Left renal pelvis (tissue), 4 donors: ENCODE measurements around the gene KCNN1. TPM values are rescaled to one million over a fixed set of nuclear protein-coding genes. Genes with fewer than 3 reads are reported as not detected.
"Not testable (repeated sequence)": the region's sequence is repeated elsewhere in the genome, so short reads cannot be mapped to it uniquely, and the experiment has no call there.

Experiments
- DNase-seq, 4 donors: peaks; one replicate each; pipeline ENCODE4 v3.0.0-alpha.2; 2013; ENCODE audit warnings: low read depth in 4 of 4, low spot score in 3 of 4
- polyA plus RNA-seq, 4 donors: library from polyadenylated mRNA; unstranded; fragments of 120-200 nt; gene quantifications; one replicate each; pipeline ENCODE4 v1.2.1, GENCODE V29; 2013; ENCODE audit not compliant: insufficient read length in 4 of 4

KCNN1 gene
- polyA plus RNA-seq, 4 donors, result 3.6 to 7.3 (median 5.4) TPM

DNA sequence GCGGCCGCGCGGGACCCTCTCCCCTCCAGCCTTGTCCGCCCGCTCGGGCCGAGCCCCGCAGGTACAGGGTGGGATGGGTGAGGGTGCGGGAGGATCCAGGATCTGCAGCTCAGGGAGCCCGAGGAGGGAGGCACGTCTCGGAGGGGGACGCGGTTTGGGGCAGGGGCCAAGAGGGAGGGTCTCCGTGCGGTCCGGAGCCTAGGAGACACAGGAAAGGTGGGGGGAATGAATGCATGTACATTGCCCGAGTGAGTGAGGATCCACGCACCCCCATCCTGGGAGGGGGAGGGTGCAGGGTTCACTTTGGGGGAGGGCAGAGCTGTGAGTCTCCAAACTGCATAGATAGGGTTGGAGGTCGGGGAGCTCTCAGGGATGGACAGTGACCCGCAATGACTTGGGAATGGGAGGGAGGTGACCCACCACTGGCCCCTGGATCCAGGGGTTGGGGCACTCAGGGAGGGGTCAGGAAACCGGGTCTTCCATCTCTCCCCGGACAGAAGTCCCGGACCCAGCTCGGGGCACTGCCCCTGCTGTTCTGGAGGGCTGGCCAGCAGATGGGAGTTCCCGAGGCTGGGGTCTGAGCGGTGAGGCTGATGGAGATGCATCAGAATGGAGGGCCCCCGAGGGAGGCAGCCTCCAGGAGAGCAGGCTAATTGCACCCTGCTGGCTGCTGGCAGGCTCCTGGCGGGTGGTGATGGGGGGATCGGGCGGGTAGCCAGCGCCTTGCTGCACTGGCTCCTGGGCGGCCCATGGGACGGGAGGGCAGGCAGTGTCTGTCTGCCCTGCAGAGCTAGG, 547 bp downstream of the KCNN1 start:
- DNase-seq, result no peak

DNA sequence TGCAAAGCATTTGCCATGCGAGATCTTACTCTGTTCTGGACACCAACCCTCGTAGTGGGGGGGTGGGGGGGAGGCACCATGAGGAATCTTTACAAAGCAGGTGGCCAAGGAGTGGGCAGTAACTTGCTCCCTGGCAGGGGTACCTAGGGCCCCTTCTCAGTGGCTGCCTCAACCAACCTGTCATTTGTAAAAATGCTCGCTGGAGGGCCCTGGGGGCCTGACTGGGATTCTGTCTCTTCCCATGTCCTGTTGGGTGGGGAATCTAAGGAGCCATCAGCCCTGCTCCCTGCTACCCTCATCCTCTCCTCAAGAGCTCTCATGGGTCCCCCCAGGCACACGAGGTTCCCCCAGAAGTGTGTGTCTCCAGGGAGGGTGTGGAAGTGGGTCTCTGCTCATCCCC, 1.5 kb downstream of the KCNN1 start:
- no peak for DNase-seq

DNA sequence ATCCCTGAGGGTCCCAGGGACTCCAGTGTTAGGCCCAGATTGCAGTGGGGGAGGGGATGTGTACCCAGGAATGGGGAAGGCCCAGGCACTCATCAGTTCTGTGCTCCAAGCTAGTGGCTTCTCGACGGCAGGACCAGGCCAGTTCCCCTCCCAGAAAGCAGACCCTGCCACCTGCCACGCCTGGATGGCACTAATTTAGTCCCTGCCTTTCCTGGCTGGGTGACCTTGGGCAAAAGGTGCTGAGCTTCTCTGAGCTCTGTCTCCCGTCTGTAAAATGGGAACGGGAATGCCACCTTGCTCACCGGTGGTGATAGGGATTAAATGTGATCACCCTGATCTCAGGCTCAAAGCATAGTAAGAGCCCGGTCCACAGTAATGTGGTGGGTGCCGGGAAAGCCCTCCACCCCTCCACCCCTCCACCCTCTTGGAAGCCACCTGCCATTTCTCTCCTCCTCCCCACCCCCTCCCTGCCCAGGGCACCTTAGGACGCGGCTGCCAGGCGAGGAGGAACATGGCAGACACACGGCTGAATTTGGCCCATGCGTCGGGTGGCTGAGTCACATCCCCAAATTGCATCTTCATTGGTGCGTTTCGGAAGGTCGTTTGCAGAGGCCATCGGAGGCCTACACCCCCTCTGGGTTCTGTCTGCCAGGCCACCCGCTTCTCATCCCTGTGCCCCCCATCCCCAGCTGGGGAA, 2.3 kb downstream of the KCNN1 start:
- DNase-seq, result no peak

DNA sequence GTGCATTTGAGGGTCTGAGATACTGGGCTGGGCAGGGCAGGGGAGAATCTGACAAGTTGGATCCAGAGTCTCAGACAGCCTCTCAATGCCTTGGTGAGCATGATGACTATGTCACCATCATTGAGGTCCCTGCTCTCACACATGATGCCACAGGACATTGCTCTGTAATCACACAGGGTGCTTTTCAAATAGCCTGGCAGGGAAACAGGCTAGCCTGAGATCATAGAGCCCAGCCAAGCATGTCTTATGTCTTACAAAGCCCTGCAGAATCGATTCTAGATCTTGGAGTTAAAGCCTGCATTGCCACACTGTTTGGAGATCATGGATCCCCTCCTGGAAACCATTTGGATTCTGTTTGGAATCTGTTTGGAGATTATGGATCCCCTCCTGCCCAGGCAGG, 5.3 kb downstream of the KCNN1 start:
- DNase-seq, result no peak

DNA sequence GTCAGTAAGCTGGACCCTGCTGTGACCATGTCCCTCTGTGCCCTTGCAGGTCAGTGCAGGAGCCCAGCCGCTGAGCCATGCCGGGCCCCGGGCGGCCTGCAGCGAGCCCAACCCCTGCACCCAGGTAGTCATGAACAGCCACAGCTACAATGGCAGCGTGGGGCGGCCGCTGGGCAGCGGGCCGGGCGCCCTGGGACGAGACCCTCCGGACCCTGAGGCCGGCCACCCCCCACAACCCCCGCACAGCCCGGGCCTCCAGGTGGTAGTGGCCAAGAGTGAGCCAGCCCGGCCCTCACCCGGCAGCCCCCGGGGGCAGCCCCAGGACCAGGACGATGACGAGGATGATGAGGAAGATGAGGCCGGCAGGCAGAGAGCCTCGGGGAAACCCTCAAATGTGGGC, 6.9 kb downstream of the KCNN1 start:
- DNase-seq, result no peak

DNA sequence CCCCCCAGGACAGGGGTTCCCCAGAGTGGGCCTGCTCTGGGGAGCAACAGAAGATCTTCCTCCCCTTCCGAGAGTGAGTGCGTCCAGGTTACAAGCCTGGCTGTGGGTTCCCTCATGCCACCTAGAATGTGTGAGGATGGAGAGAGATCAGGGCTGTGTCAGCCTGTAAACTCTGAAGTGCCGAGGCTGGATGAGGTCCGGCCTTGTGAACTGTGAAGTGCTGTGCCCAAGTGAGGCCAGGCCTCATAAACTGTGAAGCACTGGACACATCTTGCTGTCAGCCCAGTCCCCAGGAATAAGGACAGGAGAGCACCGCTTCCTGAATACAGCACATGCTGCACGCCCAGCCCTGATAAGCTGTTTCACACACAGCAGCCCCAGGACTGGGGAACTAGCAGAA, 7.6 kb downstream of the KCNN1 start:
- DNase-seq, result no peak

DNA sequence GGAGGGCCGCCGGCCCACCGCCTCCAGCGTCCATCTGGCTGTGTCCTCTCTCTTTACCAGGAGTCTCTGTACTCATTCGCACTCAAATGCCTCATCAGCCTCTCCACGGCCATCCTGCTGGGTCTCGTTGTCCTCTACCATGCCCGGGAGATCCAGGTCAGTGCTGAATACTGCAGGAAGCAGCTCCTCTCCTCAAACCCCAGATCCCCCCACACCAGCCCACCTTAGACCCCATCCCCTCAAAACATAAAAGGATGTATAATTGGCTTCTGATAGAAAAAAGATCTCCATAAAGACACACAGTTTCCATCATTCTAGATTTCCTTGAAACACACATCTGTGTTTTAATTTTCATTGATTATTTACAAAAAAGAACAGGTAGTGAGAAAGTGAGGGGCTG, 8.1 kb downstream of the KCNN1 start:
- no peak for DNase-seq

DNA sequence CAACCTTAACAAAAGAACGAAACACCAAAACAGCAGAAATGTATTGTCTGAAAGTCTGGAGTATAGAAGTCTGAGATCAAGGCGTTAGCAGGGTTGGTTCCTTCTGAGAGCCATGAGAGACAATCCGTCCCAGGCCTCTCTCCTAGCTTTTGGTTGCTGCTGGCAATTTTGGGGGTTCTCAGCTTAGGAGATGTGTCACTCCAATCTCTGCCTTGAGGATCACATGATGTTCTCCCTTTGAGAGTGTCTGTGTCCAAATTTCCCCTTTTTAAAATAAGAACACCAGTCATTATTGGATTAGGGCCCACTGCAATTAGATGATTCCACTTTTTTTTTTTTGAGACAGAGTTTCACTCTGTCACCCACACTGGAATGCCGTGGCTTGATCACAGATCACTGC, 10.1 kb downstream of the KCNN1 start:
- DNase-seq, result no peak

DNA sequence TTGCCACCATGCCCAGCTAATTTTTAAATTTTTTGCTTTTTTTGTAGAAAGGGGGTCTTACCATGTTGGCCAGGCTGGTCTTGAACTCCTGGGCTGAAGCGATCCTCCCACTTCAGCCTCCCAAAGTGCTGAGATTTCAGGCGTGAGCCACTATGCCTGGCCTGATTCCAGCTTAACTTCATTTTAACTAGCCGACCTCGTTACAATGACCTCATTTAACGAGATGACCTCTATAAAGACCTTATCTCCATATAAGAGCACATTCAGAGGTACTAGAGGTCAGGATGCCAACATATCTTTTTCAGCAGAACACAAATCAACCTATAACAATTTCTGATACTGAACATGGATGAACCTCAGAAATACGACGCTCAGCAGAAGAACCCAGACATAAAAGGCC, 10.6 kb downstream of the KCNN1 start:
- no peak for DNase-seq

DNA sequence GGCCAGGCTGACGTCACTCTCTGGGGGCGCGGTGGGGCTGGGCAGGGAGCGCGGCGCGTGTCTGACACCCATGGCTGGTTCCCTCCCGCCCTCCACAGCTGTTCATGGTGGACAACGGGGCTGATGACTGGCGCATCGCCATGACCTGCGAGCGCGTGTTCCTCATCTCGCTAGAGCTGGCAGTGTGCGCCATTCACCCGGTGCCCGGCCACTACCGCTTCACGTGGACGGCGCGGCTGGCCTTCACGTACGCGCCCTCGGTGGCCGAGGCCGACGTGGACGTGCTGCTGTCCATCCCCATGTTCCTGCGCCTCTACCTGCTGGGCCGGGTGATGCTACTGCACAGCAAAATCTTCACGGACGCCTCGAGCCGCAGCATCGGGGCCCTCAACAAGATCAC, 14.7 kb downstream of the KCNN1 start:
- DNase-seq, result no peak

DNA sequence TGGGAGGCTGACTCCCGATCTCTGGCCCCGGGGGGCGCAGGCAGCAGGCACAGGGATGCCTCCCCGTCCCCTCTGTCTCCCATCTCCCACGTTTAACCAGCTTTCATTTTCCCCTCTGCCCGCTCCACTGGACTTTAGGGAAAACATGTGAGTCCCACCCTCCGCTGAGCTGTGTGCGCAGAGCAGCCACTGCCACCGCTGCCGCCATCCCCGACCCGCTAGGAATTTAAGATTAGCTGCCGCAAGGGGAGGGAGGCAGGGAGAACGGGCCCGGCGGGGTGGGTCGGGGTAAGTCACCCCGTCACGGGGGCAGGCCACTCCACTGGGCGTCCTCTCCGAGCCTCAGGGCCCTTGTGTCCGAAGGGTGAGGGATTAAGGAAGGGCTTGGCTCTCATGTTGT, 15.5 kb downstream of the KCNN1 start:
- no peak for DNase-seq

DNA sequence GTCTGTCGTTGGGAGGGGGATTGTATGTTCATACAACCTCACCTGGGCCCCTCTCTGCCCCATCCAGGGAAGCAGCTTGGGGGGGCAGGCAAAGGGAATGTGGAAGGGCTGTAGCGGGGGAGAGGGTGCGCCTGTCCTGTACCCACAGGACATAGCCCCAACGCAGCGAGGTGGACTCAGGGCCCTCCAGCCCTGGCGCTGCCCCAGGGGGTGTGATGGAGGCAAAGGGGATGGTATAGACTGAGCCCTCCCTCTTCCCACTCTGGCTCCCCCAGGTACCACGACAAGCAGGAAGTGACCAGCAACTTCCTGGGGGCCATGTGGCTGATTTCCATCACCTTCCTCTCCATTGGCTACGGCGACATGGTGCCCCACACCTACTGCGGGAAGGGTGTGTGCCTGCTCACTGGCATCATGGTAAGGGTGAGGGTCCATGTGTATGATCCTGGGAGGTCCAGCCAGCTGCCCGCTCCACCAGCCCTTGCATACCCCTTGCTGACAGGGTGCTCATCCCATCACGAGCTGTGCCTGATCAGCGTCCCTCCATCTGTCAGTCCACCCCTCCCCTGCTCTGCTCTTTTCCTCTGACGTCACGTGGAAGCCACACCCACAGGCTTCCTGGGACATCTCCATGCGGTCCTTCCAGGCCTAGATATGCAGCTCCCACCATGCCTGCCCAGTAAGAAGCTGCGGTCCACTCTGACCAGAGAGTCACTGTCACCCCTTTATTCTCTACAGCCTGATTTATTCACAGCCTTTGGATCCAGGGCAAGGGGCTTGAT, 18.3 kb downstream of the KCNN1 start:
- DNase-seq, result no peak

DNA sequence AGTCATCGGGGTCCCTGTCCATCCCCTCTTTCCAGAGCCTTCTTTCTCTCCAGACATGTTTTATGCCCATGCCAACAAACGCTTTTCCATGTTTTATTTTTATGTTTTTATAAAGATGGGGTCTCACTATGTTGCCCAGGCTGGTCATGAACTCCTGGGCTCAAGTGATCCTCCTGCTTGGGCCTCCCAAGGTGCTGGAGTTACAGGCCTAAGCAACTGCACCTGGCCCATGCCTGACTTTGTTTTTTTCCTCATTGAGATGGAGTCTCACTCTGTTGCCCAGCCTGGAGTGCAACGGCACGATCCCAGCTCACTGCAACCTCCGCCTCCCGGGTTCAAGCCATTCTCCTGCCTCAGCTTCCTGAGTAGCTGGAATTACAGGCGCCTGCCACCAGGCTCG, 19.7 kb downstream of the KCNN1 start:
- DNase-seq, result not testable (repeated sequence)

DNA sequence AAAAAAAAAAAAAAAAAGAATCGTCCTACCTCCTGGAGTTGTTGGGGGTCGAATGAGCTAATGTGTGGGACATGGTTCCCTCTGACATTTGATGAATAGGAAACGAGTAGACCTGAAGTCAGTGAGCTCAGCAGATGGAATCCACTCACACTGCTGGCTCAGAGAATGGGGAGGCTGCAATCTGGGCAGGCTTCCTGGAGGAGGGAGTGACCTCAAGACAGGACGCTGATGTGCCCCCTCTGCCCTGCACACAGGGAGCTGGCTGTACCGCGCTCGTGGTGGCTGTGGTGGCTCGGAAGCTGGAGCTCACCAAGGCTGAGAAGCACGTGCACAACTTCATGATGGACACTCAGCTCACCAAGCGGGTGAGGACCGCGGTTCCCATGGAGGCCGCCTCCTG, 21.3 kb downstream of the KCNN1 start:
- DNase-seq, result no peak

DNA sequence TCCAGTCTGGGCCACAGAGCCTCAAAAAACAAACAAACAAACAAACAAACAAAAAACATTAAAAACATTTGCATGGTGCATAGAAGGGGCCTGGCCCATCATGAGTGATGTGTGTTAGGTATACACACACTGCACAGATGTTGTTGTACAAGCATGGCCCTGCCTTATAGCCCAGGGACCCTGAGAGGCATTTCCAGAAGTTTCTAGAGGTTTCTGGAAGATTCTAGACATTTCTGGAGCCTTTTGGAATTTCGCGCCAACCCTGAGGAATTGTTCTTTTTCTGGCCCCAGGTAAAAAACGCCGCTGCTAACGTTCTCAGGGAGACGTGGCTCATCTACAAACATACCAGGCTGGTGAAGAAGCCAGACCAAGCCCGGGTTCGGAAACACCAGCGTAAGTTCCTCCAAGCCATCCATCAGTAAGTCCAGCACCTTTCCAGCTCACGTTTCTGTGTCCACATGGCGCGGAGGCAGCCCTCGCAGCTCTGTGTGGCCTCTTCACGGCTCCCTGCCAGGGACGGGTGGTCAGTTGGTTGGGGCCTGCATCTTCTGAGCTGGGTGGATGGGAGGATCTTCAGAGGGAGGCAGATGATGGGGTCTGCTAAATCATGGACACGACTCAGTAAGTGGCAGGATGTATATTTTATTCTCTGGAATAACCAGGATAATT, 22.7 kb downstream of the KCNN1 start:
- no peak for DNase-seq

DNA sequence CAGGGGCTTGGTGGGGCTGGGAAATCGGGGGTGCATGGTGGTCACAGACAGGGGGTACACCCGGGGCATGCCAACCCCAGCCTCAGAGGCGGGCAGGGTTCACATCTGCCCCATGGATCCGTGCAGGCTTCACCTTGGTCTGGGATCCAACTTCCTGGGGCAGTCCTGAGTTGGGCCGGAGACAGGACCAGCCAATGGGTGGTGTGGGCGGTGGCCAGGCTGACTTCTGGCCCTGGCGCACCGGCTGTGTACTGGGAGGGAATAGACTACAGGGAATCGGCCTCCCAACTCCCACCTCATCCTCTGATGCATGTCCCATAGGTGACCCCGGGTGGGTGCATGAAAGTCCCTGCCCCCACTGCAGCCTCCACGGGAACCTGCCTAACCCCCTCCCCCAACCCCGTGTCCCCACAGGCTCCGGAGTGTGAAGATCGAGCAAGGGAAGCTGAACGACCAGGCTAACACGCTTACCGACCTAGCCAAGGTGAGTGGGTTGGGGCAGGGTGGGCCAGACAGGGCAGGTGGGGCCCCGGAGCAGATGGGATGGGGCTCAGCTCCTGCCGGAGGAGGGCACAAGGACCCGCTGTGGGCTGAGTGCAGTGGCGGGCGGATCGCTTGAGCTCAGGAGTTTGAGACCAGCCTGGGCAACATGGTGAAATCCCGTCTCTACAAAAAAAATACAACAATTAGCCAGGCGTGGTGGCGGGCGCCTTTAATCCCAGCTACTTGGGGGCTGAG, 26.3 kb downstream of the KCNN1 start:
- DNase-seq, result no peak

DNA sequence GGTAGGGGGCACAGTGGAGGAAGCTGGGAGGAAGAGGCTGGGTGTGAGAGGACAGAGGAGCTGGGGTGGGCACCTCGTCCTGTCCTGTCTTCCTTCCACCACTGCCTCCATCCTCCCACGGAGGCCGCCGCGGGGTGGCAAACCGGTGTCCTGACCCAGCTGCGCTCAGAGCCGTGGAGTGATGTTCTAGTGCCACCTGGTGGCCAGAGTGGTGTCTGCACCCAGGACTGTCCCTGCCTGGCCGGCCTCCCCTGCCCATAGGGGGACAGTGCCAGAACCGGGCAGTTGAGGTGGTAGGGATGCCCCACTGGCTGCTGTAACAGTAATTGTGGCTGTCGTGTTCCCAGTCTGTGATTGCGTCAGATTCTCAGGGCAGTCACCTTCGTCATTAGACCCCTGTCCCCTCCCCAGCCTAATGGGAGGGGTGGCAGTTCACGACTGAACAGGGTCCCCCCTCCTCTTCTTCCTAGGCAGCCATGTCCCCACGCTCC, 30.0 kb downstream of the KCNN1 start:
- peak in 1 of 4 donors; percentile 44 for DNase-seq

DNA sequence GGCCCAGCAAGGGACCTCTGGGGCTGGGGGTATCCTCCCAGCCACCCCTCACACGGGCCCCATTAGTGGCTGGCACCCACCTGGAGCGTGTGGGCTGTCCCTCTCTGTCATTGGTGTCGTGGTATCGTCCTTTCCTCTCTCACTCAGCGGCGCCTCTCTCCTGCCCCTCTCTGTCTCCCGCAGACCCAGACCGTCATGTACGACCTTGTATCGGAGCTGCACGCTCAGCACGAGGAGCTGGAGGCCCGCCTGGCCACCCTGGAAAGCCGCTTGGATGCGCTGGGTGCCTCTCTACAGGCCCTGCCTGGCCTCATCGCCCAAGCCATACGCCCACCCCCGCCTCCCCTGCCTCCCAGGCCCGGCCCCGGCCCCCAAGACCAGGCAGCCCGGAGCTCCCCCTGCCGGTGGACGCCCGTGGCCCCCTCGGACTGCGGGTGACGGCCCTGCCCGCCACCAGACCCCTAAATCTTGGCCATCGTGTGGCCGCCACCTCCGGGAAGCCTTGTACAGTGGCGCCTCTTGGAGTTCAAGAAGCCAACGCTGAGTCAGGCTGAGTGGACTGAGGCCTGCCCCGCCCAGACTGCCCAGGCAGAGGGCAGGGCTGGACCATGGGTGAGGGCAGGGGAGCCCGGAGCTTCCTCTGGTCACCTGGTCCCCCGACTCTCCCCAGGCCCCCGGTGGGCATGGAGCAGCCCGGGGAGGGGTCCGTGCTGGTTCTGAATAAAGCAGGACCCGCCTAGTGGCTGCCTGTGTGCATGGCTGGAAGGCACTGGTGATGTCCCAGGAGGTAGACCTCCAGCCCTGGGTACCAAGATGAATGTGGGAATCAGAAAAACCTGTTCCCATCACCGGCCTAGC, 31.3 kb downstream of the KCNN1 start:
- DNase-seq, result no peak

DNA sequence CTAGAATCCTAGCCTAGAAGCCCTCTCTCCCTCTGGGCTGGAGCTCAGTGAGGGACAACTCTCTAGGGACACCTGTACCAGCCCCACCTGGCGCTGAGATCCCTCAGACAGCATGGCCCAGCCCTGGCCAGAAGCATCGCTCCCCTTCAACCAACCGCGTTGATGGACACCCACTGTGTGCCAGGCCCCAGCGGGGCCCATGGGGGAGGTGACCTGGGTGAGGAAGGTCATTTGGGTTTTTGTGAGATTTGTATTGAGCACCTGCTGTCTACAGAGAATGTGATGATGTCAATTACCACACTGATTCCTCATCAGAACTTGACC, 31.9 kb downstream of the KCNN1 start:
- no peak for DNase-seq
